GM12874 (cell line): ENCODE results near the gene SLC4A2.

Source experiments
- TF ChIP-seq, protein P1 (sequence below): IDR thresholded peaks from 2 replicates; pipeline ENCODE4 v1.5.1; 2011; ENCODE audit warnings: low read depth, mild to moderate bottlenecking, control low read depth, low read length, moderate library complexity; ENCODE audit not compliant: insufficient read depth

Gene SLC4A2

GRCh38 chr7:151046603-151047573 lies 12.5 kb upstream of the SLC4A2 start:
- TF ChIP-seq, protein P1, sequence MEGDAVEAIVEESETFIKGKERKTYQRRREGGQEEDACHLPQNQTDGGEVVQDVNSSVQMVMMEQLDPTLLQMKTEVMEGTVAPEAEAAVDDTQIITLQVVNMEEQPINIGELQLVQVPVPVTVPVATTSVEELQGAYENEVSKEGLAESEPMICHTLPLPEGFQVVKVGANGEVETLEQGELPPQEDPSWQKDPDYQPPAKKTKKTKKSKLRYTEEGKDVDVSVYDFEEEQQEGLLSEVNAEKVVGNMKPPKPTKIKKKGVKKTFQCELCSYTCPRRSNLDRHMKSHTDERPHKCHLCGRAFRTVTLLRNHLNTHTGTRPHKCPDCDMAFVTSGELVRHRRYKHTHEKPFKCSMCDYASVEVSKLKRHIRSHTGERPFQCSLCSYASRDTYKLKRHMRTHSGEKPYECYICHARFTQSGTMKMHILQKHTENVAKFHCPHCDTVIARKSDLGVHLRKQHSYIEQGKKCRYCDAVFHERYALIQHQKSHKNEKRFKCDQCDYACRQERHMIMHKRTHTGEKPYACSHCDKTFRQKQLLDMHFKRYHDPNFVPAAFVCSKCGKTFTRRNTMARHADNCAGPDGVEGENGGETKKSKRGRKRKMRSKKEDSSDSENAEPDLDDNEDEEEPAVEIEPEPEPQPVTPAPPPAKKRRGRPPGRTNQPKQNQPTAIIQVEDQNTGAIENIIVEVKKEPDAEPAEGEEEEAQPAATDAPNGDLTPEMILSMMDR: no peak

- TF ChIP-seq, protein P1: no peak
These were observed 11.2 kb upstream of the SLC4A2 start, which contains the start of gene ASIC3 for GRCh38 chr7:151047976-151048815. ASIC3 (plus strand) TSS chr7:151048531; CDS start chr7:151048886, 355 bp downstream.

- TF ChIP-seq, protein P1: no peak
These were observed 10.4 kb upstream of the SLC4A2 start for GRCh38 chr7:151048911-151049463.

GRCh38 chr7:151051108-151051507 lies 8.3 kb upstream of the SLC4A2 start:
- TF ChIP-seq, protein P1: no peak

DNA sequence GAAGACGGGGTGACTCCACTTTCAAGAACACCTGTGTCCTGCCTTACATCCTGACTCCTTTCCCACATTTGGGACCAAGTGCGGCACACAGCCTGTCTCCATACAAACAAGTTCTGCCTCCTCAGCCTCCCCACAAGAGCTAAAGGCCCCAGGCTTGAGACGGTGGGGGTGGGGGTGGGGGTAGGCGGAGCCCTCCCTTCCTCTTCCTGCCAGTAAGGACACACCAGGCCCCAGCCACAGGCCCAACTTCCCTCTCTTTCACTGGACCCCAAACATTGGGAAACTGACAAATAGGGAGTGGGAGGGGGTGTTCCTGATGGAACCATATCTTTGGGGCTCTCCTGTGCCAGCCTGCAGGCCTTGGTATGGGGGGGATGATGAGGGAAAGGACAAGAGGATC lies 6.3 kb upstream of the SLC4A2 start:
- TF ChIP-seq, protein P1: no peak

GRCh38 chr7:151053751-151054150 lies 5.6 kb upstream of the SLC4A2 start:
- TF ChIP-seq, protein P1: no peak

DNA sequence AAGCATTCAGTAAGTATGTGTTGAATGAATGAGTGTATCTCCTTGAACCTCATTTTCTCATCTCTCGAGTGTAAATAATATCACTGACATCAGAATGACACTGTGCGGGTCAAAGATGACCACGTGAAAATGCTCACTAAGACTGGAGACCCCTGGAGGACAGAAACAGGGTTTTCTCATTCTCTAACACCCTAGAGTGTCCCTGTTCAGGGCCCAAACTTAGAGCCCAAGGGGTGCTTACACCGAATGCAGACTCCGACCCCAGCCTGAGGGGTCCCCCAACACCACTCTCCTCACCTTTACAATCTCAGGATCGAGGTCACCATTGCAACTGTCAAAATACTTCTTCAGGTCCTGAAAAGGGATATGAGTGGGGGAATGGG lies 3.1 kb upstream of the SLC4A2 start:
- TF ChIP-seq, protein P1: no peak
